ENCODE measurements around the gene KCNQ1. TPM values are rescaled to one million over a fixed set of nuclear protein-coding genes. Genes with fewer than 3 reads are reported as not detected.

Gene KCNQ1
- total and polyA plus RNA-seq, 2 of the 13 experiments (the other 11 are each of a cell fraction or from before 2014, with no cell fraction given), result 0.02 to 0.08 TPM

DNA sequence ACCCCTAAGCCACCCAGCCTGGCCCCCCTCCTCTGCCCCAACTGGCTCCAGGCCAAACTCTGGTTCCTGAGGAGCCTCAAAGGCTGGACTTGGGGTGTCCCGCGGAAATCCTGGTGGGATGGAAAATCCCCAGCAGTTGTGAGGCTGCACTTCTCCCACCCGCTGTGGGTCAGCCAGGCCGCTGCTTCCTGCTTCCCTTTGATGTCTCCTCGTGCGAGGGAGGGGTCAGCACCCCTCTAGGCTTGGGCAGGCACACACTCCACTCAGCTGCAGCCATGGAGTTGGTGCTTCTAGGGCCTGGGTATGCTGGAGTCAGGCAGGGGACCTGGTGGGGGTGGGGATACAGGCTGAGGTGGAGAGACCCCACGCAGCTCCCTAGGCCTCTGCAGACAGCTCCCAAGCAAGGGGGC, 243.0 kb downstream of the KCNQ1 start (continued):
- TF ChIP-seq, protein P1, sequence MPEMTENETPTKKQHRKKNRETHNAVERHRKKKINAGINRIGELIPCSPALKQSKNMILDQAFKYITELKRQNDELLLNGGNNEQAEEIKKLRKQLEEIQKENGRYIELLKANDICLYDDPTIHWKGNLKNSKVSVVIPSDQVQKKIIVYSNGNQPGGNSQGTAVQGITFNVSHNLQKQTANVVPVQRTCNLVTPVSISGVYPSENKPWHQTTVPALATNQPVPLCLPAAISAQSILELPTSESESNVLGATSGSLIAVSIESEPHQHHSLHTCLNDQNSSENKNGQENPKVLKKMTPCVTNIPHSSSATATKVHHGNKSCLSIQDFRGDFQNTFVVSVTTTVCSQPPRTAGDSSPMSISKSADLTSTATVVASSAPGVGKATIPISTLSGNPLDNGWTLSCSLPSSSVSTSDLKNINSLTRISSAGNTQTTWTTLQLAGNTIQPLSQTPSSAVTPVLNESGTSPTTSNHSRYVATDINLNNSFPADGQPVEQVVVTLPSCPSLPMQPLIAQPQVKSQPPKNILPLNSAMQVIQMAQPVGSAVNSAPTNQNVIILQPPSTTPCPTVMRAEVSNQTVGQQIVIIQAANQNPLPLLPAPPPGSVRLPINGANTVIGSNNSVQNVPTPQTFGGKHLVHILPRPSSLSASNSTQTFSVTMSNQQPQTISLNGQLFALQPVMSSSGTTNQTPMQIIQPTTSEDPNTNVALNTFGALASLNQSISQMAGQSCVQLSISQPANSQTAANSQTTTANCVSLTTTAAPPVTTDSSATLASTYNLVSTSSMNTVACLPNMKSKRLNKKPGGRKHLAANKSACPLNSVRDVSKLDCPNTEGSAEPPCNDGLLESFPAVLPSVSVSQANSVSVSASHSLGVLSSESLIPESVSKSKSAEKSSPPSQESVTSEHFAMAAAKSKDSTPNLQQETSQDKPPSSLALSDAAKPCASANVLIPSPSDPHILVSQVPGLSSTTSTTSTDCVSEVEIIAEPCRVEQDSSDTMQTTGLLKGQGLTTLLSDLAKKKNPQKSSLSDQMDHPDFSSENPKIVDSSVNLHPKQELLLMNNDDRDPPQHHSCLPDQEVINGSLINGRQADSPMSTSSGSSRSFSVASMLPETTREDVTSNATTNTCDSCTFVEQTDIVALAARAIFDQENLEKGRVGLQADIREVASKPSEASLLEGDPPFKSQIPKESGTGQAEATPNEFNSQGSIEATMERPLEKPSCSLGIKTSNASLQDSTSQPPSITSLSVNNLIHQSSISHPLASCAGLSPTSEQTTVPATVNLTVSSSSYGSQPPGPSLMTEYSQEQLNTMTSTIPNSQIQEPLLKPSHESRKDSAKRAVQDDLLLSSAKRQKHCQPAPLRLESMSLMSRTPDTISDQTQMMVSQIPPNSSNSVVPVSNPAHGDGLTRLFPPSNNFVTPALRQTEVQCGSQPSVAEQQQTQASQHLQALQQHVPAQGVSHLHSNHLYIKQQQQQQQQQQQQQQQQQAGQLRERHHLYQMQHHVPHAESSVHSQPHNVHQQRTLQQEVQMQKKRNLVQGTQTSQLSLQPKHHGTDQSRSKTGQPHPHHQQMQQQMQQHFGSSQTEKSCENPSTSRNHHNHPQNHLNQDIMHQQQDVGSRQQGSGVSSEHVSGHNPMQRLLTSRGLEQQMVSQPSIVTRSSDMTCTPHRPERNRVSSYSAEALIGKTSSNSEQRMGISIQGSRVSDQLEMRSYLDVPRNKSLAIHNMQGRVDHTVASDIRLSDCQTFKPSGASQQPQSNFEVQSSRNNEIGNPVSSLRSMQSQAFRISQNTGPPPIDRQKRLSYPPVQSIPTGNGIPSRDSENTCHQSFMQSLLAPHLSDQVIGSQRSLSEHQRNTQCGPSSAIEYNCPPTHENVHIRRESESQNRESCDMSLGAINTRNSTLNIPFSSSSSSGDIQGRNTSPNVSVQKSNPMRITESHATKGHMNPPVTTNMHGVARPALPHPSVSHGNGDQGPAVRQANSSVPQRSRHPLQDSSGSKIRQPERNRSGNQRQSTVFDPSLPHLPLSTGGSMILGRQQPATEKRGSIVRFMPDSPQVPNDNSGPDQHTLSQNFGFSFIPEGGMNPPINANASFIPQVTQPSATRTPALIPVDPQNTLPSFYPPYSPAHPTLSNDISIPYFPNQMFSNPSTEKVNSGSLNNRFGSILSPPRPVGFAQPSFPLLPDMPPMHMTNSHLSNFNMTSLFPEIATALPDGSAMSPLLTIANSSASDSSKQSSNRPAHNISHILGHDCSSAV (CRISPR knock-in tag; IDR thresholded peaks at IDR 0.05; ENCODE audit: borderline replicate concordance), result no peak
- TF ChIP-seq, protein P2, sequence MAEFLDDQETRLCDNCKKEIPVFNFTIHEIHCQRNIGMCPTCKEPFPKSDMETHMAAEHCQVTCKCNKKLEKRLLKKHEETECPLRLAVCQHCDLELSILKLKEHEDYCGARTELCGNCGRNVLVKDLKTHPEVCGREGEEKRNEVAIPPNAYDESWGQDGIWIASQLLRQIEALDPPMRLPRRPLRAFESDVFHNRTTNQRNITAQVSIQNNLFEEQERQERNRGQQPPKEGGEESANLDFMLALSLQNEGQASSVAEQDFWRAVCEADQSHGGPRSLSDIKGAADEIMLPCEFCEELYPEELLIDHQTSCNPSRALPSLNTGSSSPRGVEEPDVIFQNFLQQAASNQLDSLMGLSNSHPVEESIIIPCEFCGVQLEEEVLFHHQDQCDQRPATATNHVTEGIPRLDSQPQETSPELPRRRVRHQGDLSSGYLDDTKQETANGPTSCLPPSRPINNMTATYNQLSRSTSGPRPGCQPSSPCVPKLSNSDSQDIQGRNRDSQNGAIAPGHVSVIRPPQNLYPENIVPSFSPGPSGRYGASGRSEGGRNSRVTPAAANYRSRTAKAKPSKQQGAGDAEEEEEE (CRISPR knock-in tag; IDR thresholded peaks at IDR 0.05; ENCODE audit: borderline replicate concordance), result no peak
- TF ChIP-seq PHB2 (IDR thresholded peaks at IDR 0.05; ENCODE audit: partially characterized antibody) (no peak), POLR2G (IDR thresholded peaks at IDR 0.05; ENCODE audit: low read depth, low read length) (0 out of 2 replicates have a peak, but pooled peaks have one; percentile 20), ZNF788 (CRISPR knock-in tag; IDR thresholded peaks at IDR 0.05; ENCODE audit: borderline replicate concordance) (no peak), TBX2 (CRISPR knock-in tag; IDR thresholded peaks at IDR 0.05; ENCODE audit: borderline replicate concordance) (no peak), ZNF292 (CRISPR knock-in tag; IDR thresholded peaks at IDR 0.05; ENCODE audit: borderline replicate concordance, low read depth) (no peak)
- TF ChIP-seq, protein P3, sequence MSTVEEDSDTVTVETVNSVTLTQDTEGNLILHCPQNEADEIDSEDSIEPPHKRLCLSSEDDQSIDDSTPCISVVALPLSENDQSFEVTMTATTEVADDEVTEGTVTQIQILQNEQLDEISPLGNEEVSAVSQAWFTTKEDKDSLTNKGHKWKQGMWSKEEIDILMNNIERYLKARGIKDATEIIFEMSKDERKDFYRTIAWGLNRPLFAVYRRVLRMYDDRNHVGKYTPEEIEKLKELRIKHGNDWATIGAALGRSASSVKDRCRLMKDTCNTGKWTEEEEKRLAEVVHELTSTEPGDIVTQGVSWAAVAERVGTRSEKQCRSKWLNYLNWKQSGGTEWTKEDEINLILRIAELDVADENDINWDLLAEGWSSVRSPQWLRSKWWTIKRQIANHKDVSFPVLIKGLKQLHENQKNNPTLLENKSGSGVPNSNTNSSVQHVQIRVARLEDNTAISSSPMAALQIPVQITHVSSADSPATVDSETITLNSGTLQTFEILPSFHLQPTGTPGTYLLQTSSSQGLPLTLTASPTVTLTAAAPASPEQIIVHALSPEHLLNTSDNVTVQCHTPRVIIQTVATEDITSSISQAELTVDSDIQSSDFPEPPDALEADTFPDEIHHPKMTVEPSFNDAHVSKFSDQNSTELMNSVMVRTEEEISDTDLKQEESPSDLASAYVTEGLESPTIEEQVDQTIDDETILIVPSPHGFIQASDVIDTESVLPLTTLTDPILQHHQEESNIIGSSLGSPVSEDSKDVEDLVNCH (CRISPR knock-in tag; IDR thresholded peaks at IDR 0.05), result no peak
- TF ChIP-seq, protein P4, sequence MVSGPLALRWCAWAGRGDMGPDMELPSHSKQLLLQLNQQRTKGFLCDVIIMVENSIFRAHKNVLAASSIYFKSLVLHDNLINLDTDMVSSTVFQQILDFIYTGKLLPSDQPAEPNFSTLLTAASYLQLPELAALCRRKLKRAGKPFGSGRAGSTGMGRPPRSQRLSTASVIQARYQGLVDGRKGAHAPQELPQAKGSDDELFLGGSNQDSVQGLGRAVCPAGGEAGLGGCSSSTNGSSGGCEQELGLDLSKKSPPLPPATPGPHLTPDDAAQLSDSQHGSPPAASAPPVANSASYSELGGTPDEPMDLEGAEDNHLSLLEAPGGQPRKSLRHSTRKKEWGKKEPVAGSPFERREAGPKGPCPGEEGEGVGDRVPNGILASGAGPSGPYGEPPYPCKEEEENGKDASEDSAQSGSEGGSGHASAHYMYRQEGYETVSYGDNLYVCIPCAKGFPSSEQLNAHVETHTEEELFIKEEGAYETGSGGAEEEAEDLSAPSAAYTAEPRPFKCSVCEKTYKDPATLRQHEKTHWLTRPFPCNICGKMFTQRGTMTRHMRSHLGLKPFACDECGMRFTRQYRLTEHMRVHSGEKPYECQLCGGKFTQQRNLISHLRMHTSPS (CRISPR knock-in tag; IDR thresholded peaks at IDR 0.05; ENCODE audit: low read depth), result no peak

All from HepG2 (cell line).